Gastroesophageal sphincter (tissue), 4 donors: Measurements from ENCODE around the gene CNTNAP5. TPM values are rescaled to one million over a fixed set of nuclear protein-coding genes. Genes with fewer than 3 reads are reported as not detected.

Source experiments
- ATAC-seq: fragments of 150-250 bp; one replicate; pipeline ENCODE4 v1.9.1; 2016; ENCODE audit warnings: mild to moderate bottlenecking, moderate library complexity
- H3K27ac ChIP-seq, 4 donors: fragments of 200-600 bp; sonication (generic) in 3 of 4; 1 replicate in 3 of 4; 2 replicates in 1 of 4; pipeline ENCODE4 v1.5.1; 2016 to 2019
- H3K27me3 ChIP-seq: fragments of 200-600 bp; sonication (generic); one replicate; pipeline ENCODE4 v1.5.1; 2019
- H3K36me3 ChIP-seq, 2 donors: fragments of 200-600 bp; sonication (generic); one replicate each; pipeline ENCODE4 v1.5.1; 2019; ENCODE audit warnings: control low read depth in 1 of 2
- H3K4me1 ChIP-seq, 3 donors: fragments of 200-600 bp; sonication (generic); 1 replicate in 2 of 3; 2 replicates in 1 of 3; pipeline ENCODE4 v1.5.1; 2016 to 2019; ENCODE audit warnings: control low read depth in 2 of 3
- H3K4me3 ChIP-seq, 2 donors: fragments of 200-600 bp; sonication (generic); one replicate each; pipeline ENCODE4 v1.5.1; 2019; ENCODE audit warnings: mild to moderate bottlenecking in 1 of 2, moderate library complexity in 1 of 2
- H3K9me3 ChIP-seq, 3 donors: fragments of 200-600 bp; sonication (generic); one replicate each; pipeline ENCODE4 v1.5.1; 2017 to 2019; ENCODE audit warnings: control low read depth in 2 of 3
- EP300 ChIP-seq: sonication (generic); formaldehyde crosslinking; IDR thresholded peaks from one replicate; pipeline ENCODE4 v1.6.1; 2017; ENCODE audit warnings: antibody characterized with exemption, mild to moderate bottlenecking
- POLR2A ChIP-seq, 2 donors: fragments of 450-650 bp; IDR thresholded peaks; one replicate each; pipeline ENCODE4 v1.6.1; 2017; ENCODE audit warnings: antibody characterized with exemption in 2 of 2, mild to moderate bottlenecking in 2 of 2, moderate library complexity in 1 of 2
- POLR2AphosphoS5 ChIP-seq: sonication (generic); formaldehyde crosslinking; IDR thresholded peaks from one replicate; pipeline ENCODE4 v1.6.1; 2017; ENCODE audit warnings: antibody characterized with exemption
- WGBS, 2 donors: methylation state at CpG; one replicate each; pipeline ENCODE4 v1.1.5; 2018; ENCODE audit warnings: low coverage in 1 of 2; 5-methylcytosine and 5-hydroxymethylcytosine counted together
- total RNA-seq, 4 donors: library from RNA; depleted of rRNA; stranded (reverse); fragments of >200 nt; gene quantifications; one replicate each; pipeline ENCODE4 v1.1.0, GENCODE V29; 2016
- TF ChIP-seq, protein P1 (sequence below), 4 experiments: fragments of 200-600 bp in 2 of 4; fragments of 450-650 bp in 2 of 4; sonication (generic) in 1 of 4; IDR thresholded peaks; one replicate each; pipeline ENCODE4 v1.5.1; 2017 to 2019; ENCODE audit warnings: antibody characterized with exemption in 4 of 4, mild to moderate bottlenecking in 2 of 4, moderate library complexity in 2 of 4

CNTNAP5 gene
- total RNA-seq, 4 donors from 2014 or later, result 3.2 TPM; not detected in 3

DNA sequence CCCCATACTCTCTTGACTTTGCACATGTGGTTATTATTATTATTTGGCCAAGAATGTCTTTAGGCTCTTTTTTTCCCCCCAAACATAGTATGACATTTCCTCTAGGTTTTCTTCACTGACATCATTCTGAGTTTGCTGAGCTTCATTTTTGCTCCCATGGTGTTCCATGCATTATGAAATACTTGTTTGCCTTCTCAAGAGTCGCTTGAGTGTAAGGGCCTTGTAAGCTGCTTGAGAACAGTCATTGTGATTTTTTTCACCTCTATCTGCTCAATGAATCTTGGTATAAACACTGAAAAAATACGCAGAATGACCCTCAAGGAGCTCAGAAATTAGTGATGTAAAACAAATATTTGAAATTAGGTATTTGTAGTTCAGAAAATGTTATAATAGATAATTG, 688.9 kb downstream of the CNTNAP5 start:
- WGBS, 2 donors, result 0 to 11% methylated on average over 1 of the region's 2 CpGs
- Histone ChIP-seq H3K27ac (no peak overlapping the region), H3K27me3 (no peaks in the 10 kb centered on the region), H3K9me3 (no peaks in the 10 kb centered on the region), H3K4me1 (no peaks in the 10 kb centered on the region), H3K4me3 (no peak overlapping the region), H3K36me3 (no peaks in the 10 kb centered on the region)
- TF ChIP-seq POLR2A (IDR thresholded peaks at IDR 0.05), result no peak
- TF ChIP-seq, protein P1, sequence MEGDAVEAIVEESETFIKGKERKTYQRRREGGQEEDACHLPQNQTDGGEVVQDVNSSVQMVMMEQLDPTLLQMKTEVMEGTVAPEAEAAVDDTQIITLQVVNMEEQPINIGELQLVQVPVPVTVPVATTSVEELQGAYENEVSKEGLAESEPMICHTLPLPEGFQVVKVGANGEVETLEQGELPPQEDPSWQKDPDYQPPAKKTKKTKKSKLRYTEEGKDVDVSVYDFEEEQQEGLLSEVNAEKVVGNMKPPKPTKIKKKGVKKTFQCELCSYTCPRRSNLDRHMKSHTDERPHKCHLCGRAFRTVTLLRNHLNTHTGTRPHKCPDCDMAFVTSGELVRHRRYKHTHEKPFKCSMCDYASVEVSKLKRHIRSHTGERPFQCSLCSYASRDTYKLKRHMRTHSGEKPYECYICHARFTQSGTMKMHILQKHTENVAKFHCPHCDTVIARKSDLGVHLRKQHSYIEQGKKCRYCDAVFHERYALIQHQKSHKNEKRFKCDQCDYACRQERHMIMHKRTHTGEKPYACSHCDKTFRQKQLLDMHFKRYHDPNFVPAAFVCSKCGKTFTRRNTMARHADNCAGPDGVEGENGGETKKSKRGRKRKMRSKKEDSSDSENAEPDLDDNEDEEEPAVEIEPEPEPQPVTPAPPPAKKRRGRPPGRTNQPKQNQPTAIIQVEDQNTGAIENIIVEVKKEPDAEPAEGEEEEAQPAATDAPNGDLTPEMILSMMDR (IDR thresholded peaks at IDR 0.05), result no peak
- no peak for TF ChIP-seq POLR2AphosphoS5
- TF ChIP-seq EP300, result no peak
- no peak for ATAC-seq

DNA sequence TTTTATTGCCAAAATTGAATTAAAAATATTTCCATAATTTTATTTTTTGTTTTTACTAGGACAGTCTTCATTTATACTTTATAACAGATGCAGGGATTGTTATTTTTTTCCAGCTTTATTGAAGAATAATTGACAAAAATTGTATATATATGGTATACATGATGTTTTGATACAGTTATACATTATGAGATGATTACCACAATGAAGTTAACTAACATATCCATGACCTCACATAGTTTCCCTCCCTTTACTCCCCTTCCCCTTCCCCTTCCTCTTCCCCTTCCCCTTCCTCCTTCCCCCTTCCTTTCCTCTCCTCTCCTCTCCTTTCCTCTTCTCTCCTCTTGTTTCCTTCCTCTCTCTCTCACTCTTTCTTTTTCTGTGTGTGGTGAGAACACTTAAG, 700.1 kb downstream of the CNTNAP5 start:
- Histone ChIP-seq H3K4me3 (no peak overlapping the region), H3K4me1 (no peaks in the 10 kb centered on the region), H3K27ac (no peak overlapping the region), H3K9me3 (no peaks in the 10 kb centered on the region), H3K27me3 (no peaks in the 10 kb centered on the region), H3K36me3 (no peaks in the 10 kb centered on the region)
- ATAC-seq, result no peak
- no peak for TF ChIP-seq POLR2AphosphoS5
- TF ChIP-seq EP300, result no peak
- TF ChIP-seq POLR2A (IDR thresholded peaks at IDR 0.05), result no peak
- TF ChIP-seq, protein P1 (IDR thresholded peaks at IDR 0.05), result no peak

DNA sequence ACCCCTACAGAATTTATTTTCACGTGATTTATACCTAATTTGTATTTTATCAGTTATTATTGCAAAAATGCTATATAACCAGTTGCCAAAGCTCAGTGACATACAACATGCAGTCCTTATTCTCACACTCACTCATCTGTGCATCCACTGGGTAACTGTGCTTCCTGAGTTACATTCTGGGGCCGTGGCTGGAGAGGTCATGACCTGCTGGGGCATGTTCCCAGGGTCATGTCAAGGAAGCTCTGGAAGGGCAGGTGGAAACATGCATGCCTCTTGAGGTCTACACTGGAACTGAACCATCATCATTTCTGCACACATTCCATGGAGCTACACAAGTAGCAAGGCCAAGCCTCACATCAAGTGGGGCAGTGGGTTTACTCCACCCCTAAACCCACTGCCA, 715.5 kb downstream of the CNTNAP5 start:
- TF ChIP-seq EP300, result no peak
- TF ChIP-seq POLR2AphosphoS5, result no peak
- TF ChIP-seq, protein P1 (IDR thresholded peaks at IDR 0.05), result no peak
- no peak for TF ChIP-seq POLR2A (IDR thresholded peaks at IDR 0.05)
- Histone ChIP-seq H3K27me3 (no peaks in the 10 kb centered on the region), H3K27ac (no peak overlapping the region), H3K36me3 (no peaks in the 10 kb centered on the region), H3K4me3 (no peak overlapping the region), H3K9me3 (no peaks in the 10 kb centered on the region), H3K4me1 (no peaks in the 10 kb centered on the region)
- 82 to 85% methylated on average over 2 of the region's 2 CpGs for WGBS, 2 donors
- no peak for ATAC-seq

DNA sequence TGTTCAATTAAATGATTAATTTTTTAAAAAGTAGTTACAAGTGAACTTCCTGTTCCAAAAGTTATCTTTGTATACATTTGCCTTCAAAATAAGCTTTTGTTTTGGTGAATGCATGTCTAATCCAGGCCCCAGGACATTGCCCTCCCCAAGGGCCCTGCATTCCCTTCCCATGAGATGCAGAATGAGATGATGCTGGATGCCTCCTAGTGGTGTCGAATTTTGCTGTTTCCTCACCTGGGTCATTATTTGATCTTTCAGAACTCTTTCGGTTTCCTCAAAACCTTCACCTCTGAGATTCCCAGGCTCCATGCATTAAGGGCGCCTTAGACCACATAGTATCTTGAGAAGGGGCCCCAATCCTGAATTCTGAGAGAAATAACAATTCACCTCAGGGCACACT, 728.8 kb downstream of the CNTNAP5 start:
- no peak overlapping the region for H3K27ac ChIP-seq
- ATAC-seq, result no peak
- peaks cover 0 to 12% (median 0%) of the 10 kb centered on the region in 3 donors for H3K4me1 ChIP-seq
- no peaks in the 10 kb centered on the region for H3K27me3 ChIP-seq
- no peaks in the 10 kb centered on the region for H3K36me3 ChIP-seq
- WGBS, 2 donors, result 90 to 93% methylated on average over 2 to 3 of the region's 3 CpGs
- H3K9me3 ChIP-seq, result no peaks in the 10 kb centered on the region
- no peak overlapping the region for H3K4me3 ChIP-seq
- TF ChIP-seq EP300 (no peak), POLR2A (IDR thresholded peaks at IDR 0.05) (no peak), POLR2AphosphoS5 (no peak)
- TF ChIP-seq, protein P1 (IDR thresholded peaks at IDR 0.05), result no peak

DNA sequence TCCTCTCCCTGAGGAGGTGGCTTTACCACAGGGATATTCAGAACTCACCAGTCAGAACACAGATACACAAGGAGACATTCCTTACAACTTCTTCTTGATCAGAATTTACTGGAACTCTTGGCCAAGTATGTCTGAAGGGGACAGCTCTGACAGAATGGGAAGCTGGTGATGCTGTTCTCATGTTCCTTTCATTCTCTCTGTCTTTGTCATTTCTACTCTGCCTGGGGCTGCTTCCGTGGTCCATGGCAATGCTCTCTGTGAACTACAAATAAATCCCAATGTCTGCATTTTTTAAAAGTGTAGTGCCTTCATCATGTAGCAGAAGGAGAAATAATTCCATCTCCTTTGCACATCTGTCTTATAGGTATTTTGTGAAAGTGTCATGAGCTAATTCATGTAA, 730.3 kb downstream of the CNTNAP5 start:
- WGBS, 2 donors, result 38 to 100% methylated on average over 1 of the region's 1 CpG
- no peak for TF ChIP-seq EP300
- TF ChIP-seq, protein P1 (IDR thresholded peaks at IDR 0.05), result no peak
- no peak for TF ChIP-seq POLR2A (IDR thresholded peaks at IDR 0.05)
- H3K9me3 ChIP-seq, result no peaks in the 10 kb centered on the region
- H3K4me1 ChIP-seq, result peaks cover 0 to 12% (median 0%) of the 10 kb centered on the region in 3 donors
- ATAC-seq, result no peak
- H3K27ac ChIP-seq, result no peak overlapping the region
- no peaks in the 10 kb centered on the region for H3K27me3 ChIP-seq
- no peak overlapping the region for H3K4me3 ChIP-seq
- H3K36me3 ChIP-seq, result no peaks in the 10 kb centered on the region
